HG03097 (cell line): ENCODE data around the gene PERCC1.
A peak's percentile ranks its signal among the peaks of the same experiment; 100 is the strongest.
"Not testable (repeated sequence)": the region's sequence is repeated elsewhere in the genome, so short reads cannot be mapped to it uniquely, and the experiment has no call there.

Experiments
- ATAC-seq: cut with Tn5 transposase; IDR thresholded peaks from one replicate; pipeline ENCODE4 v1.9.1; 2021; ENCODE audit not compliant: unreplicated experiment, low FRiP score

Gene PERCC1

GRCh38 chr16:1466054-1466453 lies 35.2 kb downstream of the PERCC1 start:
- ATAC-seq: no peak

- ATAC-seq: no peak
Observed at GRCh38 chr16:1466968-1467521, 36.2 kb downstream of the PERCC1 start.

- ATAC-seq: no peak
Observed at GRCh38 chr16:1468426-1468810, 37.5 kb downstream of the PERCC1 start.

- not testable (repeated sequence) for ATAC-seq
Observed at GRCh38 chr16:1469141-1469540, 38.3 kb downstream of the PERCC1 start.

- no peak for ATAC-seq
Observed at GRCh38 chr16:1469693-1470201, 38.9 kb downstream of the PERCC1 start.

- ATAC-seq: no peak
Observed at GRCh38 chr16:1470481-1471251, 39.8 kb downstream of the PERCC1 start.

- no peak for ATAC-seq
Observed at GRCh38 chr16:1471569-1472194, 40.8 kb downstream of the PERCC1 start.

GRCh38 chr16:1472974-1473373 lies 42.1 kb downstream of the PERCC1 start:
- no peak for ATAC-seq

- ATAC-seq: peak; percentile 21
Observed at GRCh38 chr16:1474082-1474795, 43.4 kb downstream of the PERCC1 start.

GRCh38 chr16:1474796-1475551 lies 44.1 kb downstream of the PERCC1 start, which contains the start of gene CLCN7:
TSS of gene CLCN7 (minus strand) at chr16:1475028. CDS start at chr16:1474974, 54 bp downstream.
- ATAC-seq: peak; percentile 81

- no peak for ATAC-seq
Observed at GRCh38 chr16:1475552-1476114, 44.8 kb downstream of the PERCC1 start.

GRCh38 chr16:1477033-1477432 lies 46.2 kb downstream of the PERCC1 start:
- no peak for ATAC-seq

GRCh38 chr16:1478937-1479336 lies 48.1 kb downstream of the PERCC1 start:
- not testable (repeated sequence) for ATAC-seq

- ATAC-seq: no peak
Observed at GRCh38 chr16:1481906-1482835, 51.3 kb downstream of the PERCC1 start.
